GM12878 (cell line): ENCODE measurements around the gene SLC19A3. TPM values are rescaled to one million over a fixed set of nuclear protein-coding genes. Genes with fewer than 3 reads are reported as not detected.

Experiments
- ATAC-seq: fragments of 200-7000 bp; cut with Tn5 transposase; 3 replicates; pipeline ENCODE4 v1.9.1; 2020; ENCODE audit warnings: mild to moderate bottlenecking, moderate library complexity
- BruUV-seq: library from RNA; stranded (reverse); fragments of 400-500 nt; replicated peaks from 2 replicates; lab custom pipeline; 2021; lab: Mats Ljungman, UMichigan
- CTCF ChIA-PET: fragments of 300-600 bp; sonication (Branson Sonifier 250); formaldehyde crosslinking; extraction: SDS; loops from one replicate; lab custom pipeline; 2021; ENCODE audit warnings: inconsistent platforms; lab: Yijun Ruan, JAX
- POLR2A ChIA-PET: fragments of 350-600 bp; formaldehyde crosslinking; extraction: SDS; loops from one replicate; lab custom pipeline; 2021; ENCODE audit warnings: inconsistent platforms; lab: Charles Lee
- RAD21 ChIA-PET: fragments of 300-600 bp; sonication (Branson Sonifier 250); formaldehyde crosslinking; loops from one replicate; lab custom pipeline; 2023; ENCODE audit warnings: antibody characterized with exemption; ENCODE audit not compliant: unreplicated experiment; lab: Charles Lee
- SMC1A ChIA-PET: fragments of 300-600 bp; sonication (Branson Sonifier 250); formaldehyde crosslinking; loops from one replicate; lab custom pipeline; 2023; ENCODE audit not compliant: unreplicated experiment, uncharacterized antibody; lab: Charles Lee
- DNase-seq: peaks from one replicate; pipeline ENCODE4 v3.0.0-alpha.2; 2011; ENCODE audit warnings: low read depth, low spot score
- FAIRE-seq: peaks from 3 replicates; lab custom pipeline; 2011; peaks lifted over from hg19 to GRCh38; lab: Jason Lieb, UNC
- H2AFZ ChIP-seq: 2 replicates; pipeline ENCODE4 v1.6.0; 2011; ENCODE audit warnings: low read depth, low read length, control low read depth; ENCODE audit not compliant: control insufficient read depth
- H3K27ac ChIP-seq: 2 replicates; pipeline ENCODE4 v1.5.1; 2011; ENCODE audit warnings: control low read depth; ENCODE audit not compliant: control insufficient read depth, insufficient read depth
- H3K27me3 ChIP-seq, 2 experiments: replicated peaks in 1 of 2; 2 replicates each; pipeline versions ENCODE4 v1.6.0 to v1.6.1; 2011; ENCODE audit warnings: low read length in 1 of 2; ENCODE audit not compliant: control insufficient read depth in 2 of 2, insufficient read depth in 2 of 2
- H3K36me3 ChIP-seq, 2 experiments: 2 replicates each; pipeline ENCODE4 v1.5.1; 2011; ENCODE audit warnings: low read length in 1 of 2; ENCODE audit not compliant: control insufficient read depth in 2 of 2, insufficient read depth in 2 of 2
- H3K4me1 ChIP-seq: 2 replicates; pipeline ENCODE4 v1.6.1; 2011; ENCODE audit warnings: mild to moderate bottlenecking, low read length, moderate library complexity, mixed read lengths; ENCODE audit not compliant: control insufficient read depth, insufficient read depth
- H3K4me2 ChIP-seq: 2 replicates; pipeline ENCODE4 v1.6.0; 2011; ENCODE audit warnings: control low read depth; ENCODE audit not compliant: control insufficient read depth, insufficient read depth
- H3K4me3 ChIP-seq: fragments of 200-600 bp; sonication (generic); 2 replicates; pipeline ENCODE4 v1.5.1; 2016
- H3K79me2 ChIP-seq: 2 replicates; pipeline ENCODE4 v1.6.0; 2011; ENCODE audit warnings: low read length; ENCODE audit not compliant: control insufficient read depth, insufficient read depth
- H3K9ac ChIP-seq: 2 replicates; pipeline ENCODE4 v1.8.0; 2011; ENCODE audit warnings: low read length, control low read depth, mixed read lengths; ENCODE audit not compliant: control insufficient read depth, insufficient read depth
- H3K9me3 ChIP-seq: replicated peaks from 3 replicates; pipeline ENCODE4 v1.5.1; 2011; ENCODE audit warnings: mild to moderate bottlenecking, low read length; ENCODE audit not compliant: control insufficient read depth, insufficient read depth
- H4K20me1 ChIP-seq: 2 replicates; pipeline ENCODE4 v1.6.0; 2011; ENCODE audit not compliant: control insufficient read depth, insufficient read depth
- CBX3 ChIP-seq: fragments of 200-600 bp; sonication (generic); IDR thresholded peaks from 2 replicates; pipeline ENCODE4 v1.6.1; 2016; ENCODE audit warnings: low read depth, borderline replicate concordance
- EED ChIP-seq: sonication (generic); IDR thresholded peaks from 2 replicates; pipeline ENCODE4 v1.6.1; 2016; ENCODE audit warnings: antibody characterized with exemption, low read depth
- EP300 ChIP-seq, 2 experiments: fragments of 150-350 bp in 1 of 2; IDR thresholded peaks; 2 replicates each; pipeline ENCODE4 v1.6.1; 2011 to 2012; ENCODE audit warnings: low read depth in 2 of 2, low read length in 2 of 2, borderline replicate concordance in 1 of 2, improper control_type of control experiment in 1 of 2, inconsistent platforms in 1 of 2; ENCODE audit not compliant: control insufficient read depth in 1 of 2
- IKZF1 ChIP-seq: fragments of 450-650 bp; conservative IDR thresholded peaks from 2 replicates; pipeline ENCODE4 v1.6.1; 2017; ENCODE audit warnings: antibody characterized with exemption, mild to moderate bottlenecking
- PAX8 ChIP-seq: fragments of 450-650 bp; IDR thresholded peaks from 2 replicates; pipeline ENCODE4 v1.6.1; 2017; ENCODE audit warnings: mild to moderate bottlenecking, moderate library complexity
- RCOR1 ChIP-seq: conservative IDR thresholded peaks from 2 replicates; pipeline ENCODE4 v1.6.1; 2012; ENCODE audit warnings: low read depth, low read length, improper control_type of control experiment
- SP1 ChIP-seq: IDR thresholded peaks from one replicate; pipeline ENCODE4 v1.6.1; 2011; ENCODE audit warnings: low read depth, low read length
- ZNF274 ChIP-seq: IDR thresholded peaks from one replicate; pipeline ENCODE4 v1.8.0; 2011; ENCODE audit not compliant: insufficient read length, insufficient read depth
- ZNF384 ChIP-seq: IDR thresholded peaks from 2 replicates; pipeline ENCODE4 v1.6.1; 2012; ENCODE audit warnings: low read depth, mild to moderate bottlenecking, low read length, improper control_type of control experiment, borderline replicate concordance
- WGBS: methylation state at CpG from one replicate; pipeline ENCODE4 v1.1.6; 2016; ENCODE audit warnings: low lambda C conversion rate; ENCODE audit not compliant: insufficient replicate concordance, insufficient coverage; ENCODE audit errors: missing lambda C conversion rate; 5-methylcytosine and 5-hydroxymethylcytosine counted together
- in situ Hi-C: fragments of 300-500 bp; cut with MboI; formaldehyde crosslinking; loops from 9 replicates; pipeline ENCODE4 v1.14.3; 2018; ENCODE audit warnings: mixed read lengths
- intact Hi-C: fragments of 100-400 bp; cut with micrococcal nuclease; formaldehyde crosslinking; loops from one replicate; pipeline ENCODE4 v1.14.2; 2022; ENCODE audit not compliant: unreplicated experiment
- polyA plus RNA-seq, 11 experiments: library from polyadenylated mRNA; depleted of rRNA in 4 of 11; unstranded in 6 of 11; stranded (reverse) in 5 of 11; fragments of >200 nt; fragmentation: Nextera tagmentation in 4 of 11; fragmentation: Illumina TruSeq in 1 of 11; extraction: Ambion mirVana in 4 of 11; extraction: Trizol in 1 of 11; gene quantifications; 1 replicate in 1 of 11; 2 replicates in 10 of 11; pipeline versions ENCODE4 v1.2.1 to v1.2.3, GENCODE V29; 2011 to 2016; ENCODE audit warnings: inconsistent platforms in 2 of 11, missing spikeins in 2 of 11, low read depth in 1 of 11
- total RNA-seq, 4 experiments: library from RNA; depleted of rRNA in 3 of 4; stranded (reverse); fragments of >200 nt in 3 of 4; fragmentation: Illumina TruSeq in 1 of 4; extraction: Trizol in 1 of 4; gene quantifications; 2 replicates each; pipeline versions ENCODE4 v1.2.1 to v1.2.3, GENCODE V29; 2013 to 2021
- TF ChIP-seq, protein P1 (sequence below): fragments of 450-650 bp; IDR thresholded peaks from 2 replicates; pipeline ENCODE4 v1.6.1; 2017; ENCODE audit warnings: low read depth, mild to moderate bottlenecking, moderate library complexity
- TF ChIP-seq, protein P2 (sequence below): IDR thresholded peaks from 2 replicates; pipeline ENCODE4 v1.6.1; 2012; ENCODE audit warnings: low read length, inconsistent platforms
- TF ChIP-seq, protein P3 (sequence below): fragments of 450-650 bp; IDR thresholded peaks from 2 replicates; pipeline ENCODE4 v1.6.1; 2016; ENCODE audit warnings: mild to moderate bottlenecking, moderate library complexity, borderline replicate concordance
- TF ChIP-seq, protein P4 (sequence below): fragments of 450-650 bp; conservative IDR thresholded peaks from 2 replicates; pipeline ENCODE4 v1.6.1; 2017; ENCODE audit warnings: mild to moderate bottlenecking, moderate library complexity
- TF ChIP-seq, protein P5 (sequence below): IDR thresholded peaks from 2 replicates; pipeline ENCODE4 v1.6.1; 2011; ENCODE audit warnings: mild to moderate bottlenecking, low read depth, low read length, moderate library complexity; ENCODE audit not compliant: insufficient replicate concordance

Gene SLC19A3
- total and polyA plus RNA-seq, 10 of the 15 experiments (the other 5 are each of a cell fraction or from before 2014, with no cell fraction given): not detected

DNA sequence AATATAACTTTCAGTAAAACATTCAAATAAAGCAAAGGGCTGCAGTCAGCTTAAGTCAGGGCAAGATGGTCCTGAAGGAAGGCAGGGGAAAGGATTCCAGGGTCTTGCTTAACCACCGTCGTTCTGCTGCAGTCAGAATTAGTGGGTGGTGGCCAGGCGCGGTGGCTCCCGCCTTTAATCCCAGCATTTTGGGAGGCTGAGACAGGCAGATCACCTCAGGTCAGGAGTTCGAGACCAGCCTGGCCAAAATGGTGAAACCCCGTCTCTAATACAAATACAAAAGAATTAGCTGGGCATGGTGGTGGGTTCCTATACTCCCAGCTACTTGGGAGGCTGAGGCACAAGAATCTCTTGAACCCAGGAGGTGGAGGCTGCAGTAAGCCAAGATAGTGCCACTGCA, 6.8 kb downstream of the SLC19A3 start:
- ChIA-PET RAD21 (no interaction called here), CTCF (no interaction called here), POLR2A (no interaction called here), SMC1A (interaction anchor here (0.7 kb wide), 1 partner anchor 55 kb away, joined by 3 read pairs; no protein-coding TSS in a partner anchor)
- intact Hi-C loops (no loop called here), in situ Hi-C loops (no loop called here)
- H3K9me3 ChIP-seq: no peaks in the 10 kb centered on the region
- H3K27ac ChIP-seq: no peak overlapping the region
- no peaks in the 10 kb centered on the region for H3K79me2 ChIP-seq
- ATAC-seq (no peak), FAIRE-seq (no peak), DNase-seq (no peak)
- H3K9ac ChIP-seq: no peak overlapping the region
- no peaks in the 10 kb centered on the region for H4K20me1 ChIP-seq
- no peaks in the 10 kb centered on the region for H3K36me3 ChIP-seq
- H3K4me2 ChIP-seq: no peak overlapping the region
- WGBS: 65% methylated on average over 7 of the region's 7 CpGs
- H3K27me3 ChIP-seq: peaks cover 0 to 2% of the 10 kb centered on the region in 2 experiments; a peak in 1 of 4 replicates
- no peaks in the 10 kb centered on the region for H3K4me1 ChIP-seq
- BruUV-seq: no TSS peak
- no peak overlapping the region for H3K4me3 ChIP-seq
- no peak overlapping the region for H2AFZ ChIP-seq
- TF ChIP-seq ZNF274 (no peak), ZNF384 (no peak), RCOR1 (no peak), PAX8 (no peak), CBX3 (no peak), EP300 (IDR thresholded peaks at IDR 0.05; ENCODE audit: borderline replicate concordance in 1 of 2, control insufficient read depth in 1 of 2, low read depth in 2 of 2, low read length in 2 of 2) (no peak), EED (no peak), IKZF1 (no peak), SP1 (no peak)
- TF ChIP-seq, protein P1, sequence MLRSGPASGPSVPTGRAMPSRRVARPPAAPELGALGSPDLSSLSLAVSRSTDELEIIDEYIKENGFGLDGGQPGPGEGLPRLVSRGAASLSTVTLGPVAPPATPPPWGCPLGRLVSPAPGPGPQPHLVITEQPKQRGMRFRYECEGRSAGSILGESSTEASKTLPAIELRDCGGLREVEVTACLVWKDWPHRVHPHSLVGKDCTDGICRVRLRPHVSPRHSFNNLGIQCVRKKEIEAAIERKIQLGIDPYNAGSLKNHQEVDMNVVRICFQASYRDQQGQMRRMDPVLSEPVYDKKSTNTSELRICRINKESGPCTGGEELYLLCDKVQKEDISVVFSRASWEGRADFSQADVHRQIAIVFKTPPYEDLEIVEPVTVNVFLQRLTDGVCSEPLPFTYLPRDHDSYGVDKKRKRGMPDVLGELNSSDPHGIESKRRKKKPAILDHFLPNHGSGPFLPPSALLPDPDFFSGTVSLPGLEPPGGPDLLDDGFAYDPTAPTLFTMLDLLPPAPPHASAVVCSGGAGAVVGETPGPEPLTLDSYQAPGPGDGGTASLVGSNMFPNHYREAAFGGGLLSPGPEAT: no peak
- TF ChIP-seq, protein P2, sequence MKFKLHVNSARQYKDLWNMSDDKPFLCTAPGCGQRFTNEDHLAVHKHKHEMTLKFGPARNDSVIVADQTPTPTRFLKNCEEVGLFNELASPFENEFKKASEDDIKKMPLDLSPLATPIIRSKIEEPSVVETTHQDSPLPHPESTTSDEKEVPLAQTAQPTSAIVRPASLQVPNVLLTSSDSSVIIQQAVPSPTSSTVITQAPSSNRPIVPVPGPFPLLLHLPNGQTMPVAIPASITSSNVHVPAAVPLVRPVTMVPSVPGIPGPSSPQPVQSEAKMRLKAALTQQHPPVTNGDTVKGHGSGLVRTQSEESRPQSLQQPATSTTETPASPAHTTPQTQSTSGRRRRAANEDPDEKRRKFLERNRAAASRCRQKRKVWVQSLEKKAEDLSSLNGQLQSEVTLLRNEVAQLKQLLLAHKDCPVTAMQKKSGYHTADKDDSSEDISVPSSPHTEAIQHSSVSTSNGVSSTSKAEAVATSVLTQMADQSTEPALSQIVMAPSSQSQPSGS: no peak
- TF ChIP-seq, protein P3, sequence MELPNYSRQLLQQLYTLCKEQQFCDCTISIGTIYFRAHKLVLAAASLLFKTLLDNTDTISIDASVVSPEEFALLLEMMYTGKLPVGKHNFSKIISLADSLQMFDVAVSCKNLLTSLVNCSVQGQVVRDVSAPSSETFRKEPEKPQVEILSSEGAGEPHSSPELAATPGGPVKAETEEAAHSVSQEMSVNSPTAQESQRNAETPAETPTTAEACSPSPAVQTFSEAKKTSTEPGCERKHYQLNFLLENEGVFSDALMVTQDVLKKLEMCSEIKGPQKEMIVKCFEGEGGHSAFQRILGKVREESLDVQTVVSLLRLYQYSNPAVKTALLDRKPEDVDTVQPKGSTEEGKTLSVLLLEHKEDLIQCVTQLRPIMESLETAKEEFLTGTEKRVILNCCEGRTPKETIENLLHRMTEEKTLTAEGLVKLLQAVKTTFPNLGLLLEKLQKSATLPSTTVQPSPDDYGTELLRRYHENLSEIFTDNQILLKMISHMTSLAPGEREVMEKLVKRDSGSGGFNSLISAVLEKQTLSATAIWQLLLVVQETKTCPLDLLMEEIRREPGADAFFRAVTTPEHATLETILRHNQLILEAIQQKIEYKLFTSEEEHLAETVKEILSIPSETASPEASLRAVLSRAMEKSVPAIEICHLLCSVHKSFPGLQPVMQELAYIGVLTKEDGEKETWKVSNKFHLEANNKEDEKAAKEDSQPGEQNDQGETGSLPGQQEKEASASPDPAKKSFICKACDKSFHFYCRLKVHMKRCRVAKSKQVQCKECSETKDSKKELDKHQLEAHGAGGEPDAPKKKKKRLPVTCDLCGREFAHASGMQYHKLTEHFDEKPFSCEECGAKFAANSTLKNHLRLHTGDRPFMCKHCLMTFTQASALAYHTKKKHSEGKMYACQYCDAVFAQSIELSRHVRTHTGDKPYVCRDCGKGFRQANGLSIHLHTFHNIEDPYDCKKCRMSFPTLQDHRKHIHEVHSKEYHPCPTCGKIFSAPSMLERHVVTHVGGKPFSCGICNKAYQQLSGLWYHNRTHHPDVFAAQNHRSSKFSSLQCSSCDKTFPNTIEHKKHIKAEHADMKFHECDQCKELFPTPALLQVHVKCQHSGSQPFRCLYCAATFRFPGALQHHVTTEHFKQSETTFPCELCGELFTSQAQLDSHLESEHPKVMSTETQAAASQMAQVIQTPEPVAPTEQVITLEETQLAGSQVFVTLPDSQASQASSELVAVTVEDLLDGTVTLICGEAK: no peak
- TF ChIP-seq, protein P4, sequence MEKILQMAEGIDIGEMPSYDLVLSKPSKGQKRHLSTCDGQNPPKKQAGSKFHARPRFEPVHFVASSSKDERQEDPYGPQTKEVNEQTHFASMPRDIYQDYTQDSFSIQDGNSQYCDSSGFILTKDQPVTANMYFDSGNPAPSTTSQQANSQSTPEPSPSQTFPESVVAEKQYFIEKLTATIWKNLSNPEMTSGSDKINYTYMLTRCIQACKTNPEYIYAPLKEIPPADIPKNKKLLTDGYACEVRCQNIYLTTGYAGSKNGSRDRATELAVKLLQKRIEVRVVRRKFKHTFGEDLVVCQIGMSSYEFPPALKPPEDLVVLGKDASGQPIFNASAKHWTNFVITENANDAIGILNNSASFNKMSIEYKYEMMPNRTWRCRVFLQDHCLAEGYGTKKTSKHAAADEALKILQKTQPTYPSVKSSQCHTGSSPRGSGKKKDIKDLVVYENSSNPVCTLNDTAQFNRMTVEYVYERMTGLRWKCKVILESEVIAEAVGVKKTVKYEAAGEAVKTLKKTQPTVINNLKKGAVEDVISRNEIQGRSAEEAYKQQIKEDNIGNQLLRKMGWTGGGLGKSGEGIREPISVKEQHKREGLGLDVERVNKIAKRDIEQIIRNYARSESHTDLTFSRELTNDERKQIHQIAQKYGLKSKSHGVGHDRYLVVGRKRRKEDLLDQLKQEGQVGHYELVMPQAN: no peak
- TF ChIP-seq, protein P5, sequence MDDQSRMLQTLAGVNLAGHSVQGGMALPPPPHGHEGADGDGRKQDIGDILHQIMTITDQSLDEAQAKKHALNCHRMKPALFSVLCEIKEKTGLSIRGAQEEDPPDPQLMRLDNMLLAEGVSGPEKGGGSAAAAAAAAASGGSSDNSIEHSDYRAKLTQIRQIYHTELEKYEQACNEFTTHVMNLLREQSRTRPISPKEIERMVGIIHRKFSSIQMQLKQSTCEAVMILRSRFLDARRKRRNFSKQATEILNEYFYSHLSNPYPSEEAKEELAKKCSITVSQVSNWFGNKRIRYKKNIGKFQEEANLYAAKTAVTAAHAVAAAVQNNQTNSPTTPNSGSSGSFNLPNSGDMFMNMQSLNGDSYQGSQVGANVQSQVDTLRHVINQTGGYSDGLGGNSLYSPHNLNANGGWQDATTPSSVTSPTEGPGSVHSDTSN: no peak
